Body of pancreas (tissue), 4 donors: ENCODE data around the gene IL17RE.

Experiments used
- POLR2A ChIP-seq, 3 donors: fragments of 450-650 bp; IDR thresholded peaks; one replicate each; pipeline ENCODE4 v1.6.1; 2016; ENCODE audit warnings: antibody characterized with exemption in 3 of 3, mild to moderate bottlenecking in 2 of 3
- TF ChIP-seq, protein P1 (sequence below), 7 experiments: fragments of 450-650 bp in 4 of 7; fragments of 200-600 bp in 3 of 7; sonication (generic) in 3 of 7; IDR thresholded peaks; one replicate each; pipeline ENCODE4 v1.5.1; 2016 to 2019; ENCODE audit warnings: antibody characterized with exemption in 7 of 7

DNA sequence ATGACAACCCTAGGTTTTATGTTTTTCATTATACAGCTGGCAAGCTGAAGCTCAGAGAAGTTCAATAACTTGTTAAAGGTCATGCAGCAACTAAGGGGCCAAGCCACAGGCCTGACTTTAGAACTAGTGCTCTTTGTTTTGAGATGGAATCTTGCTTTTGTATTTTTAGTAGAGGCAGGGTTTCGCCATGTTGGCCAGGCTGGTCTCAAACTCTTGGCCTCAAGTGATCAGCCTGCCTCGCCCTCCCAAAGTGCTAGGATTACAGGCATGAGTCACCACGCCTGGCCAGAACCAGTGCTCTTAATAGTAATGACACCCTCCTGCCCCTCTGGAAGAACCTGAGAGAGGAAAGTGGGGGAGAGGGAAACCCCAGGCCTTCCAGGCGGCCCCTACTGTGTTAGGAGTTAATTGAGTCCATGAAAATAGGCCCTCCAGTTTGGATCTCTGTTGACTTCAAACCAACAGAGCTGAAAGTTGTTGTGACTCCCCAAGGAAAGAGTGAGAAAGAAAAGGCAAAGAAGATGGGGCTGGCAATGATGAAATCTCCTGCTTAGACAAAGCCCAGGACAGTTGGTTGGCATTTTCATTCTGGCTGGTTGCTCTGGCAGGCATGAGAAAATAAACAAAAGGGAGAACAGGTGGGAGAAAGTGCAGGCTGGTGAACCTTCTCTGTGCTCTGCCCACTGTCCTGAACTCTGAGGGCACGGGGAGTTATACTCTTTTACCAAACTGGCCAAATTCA, 53.1 kb downstream of the IL17RE start:
- no peak for TF ChIP-seq POLR2A (IDR thresholded peaks at IDR 0.05)
- TF ChIP-seq, protein P1, sequence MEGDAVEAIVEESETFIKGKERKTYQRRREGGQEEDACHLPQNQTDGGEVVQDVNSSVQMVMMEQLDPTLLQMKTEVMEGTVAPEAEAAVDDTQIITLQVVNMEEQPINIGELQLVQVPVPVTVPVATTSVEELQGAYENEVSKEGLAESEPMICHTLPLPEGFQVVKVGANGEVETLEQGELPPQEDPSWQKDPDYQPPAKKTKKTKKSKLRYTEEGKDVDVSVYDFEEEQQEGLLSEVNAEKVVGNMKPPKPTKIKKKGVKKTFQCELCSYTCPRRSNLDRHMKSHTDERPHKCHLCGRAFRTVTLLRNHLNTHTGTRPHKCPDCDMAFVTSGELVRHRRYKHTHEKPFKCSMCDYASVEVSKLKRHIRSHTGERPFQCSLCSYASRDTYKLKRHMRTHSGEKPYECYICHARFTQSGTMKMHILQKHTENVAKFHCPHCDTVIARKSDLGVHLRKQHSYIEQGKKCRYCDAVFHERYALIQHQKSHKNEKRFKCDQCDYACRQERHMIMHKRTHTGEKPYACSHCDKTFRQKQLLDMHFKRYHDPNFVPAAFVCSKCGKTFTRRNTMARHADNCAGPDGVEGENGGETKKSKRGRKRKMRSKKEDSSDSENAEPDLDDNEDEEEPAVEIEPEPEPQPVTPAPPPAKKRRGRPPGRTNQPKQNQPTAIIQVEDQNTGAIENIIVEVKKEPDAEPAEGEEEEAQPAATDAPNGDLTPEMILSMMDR (IDR thresholded peaks at IDR 0.05): no peak
